ENCODE measurements around the gene BCKDHB.
"Not testable (repeated sequence)": the region's sequence is repeated elsewhere in the genome, so short reads cannot be mapped to it uniquely, and the experiment has no call there.

GRCh38 chr6:80068146-80068545 lies 38.3 kb upstream of the BCKDHB start:
- not testable (repeated sequence) for TF ChIP-seq CTCF (IDR thresholded peaks at IDR 0.05 in 4 of 5, conservative IDR thresholded peaks at IDR 0.05 in 1 of 5); POLR2A (IDR thresholded peaks at IDR 0.05)

Measured in gastrocnemius medialis (tissue), 4 donors.